Adrenal gland (tissue), 5 donors: Measurements from ENCODE around the gene DYSF.

Source experiments
- POLR2A ChIP-seq, 2 donors: fragments of 450-650 bp; IDR thresholded peaks; one replicate each; pipeline ENCODE4 v1.6.1; 2017; ENCODE audit warnings: antibody characterized with exemption in 2 of 2, mild to moderate bottlenecking in 2 of 2, moderate library complexity in 1 of 2
- TF ChIP-seq, protein P1 (sequence below), 6 experiments: fragments of 450-650 bp in 4 of 6; fragments of 200-600 bp in 2 of 6; sonication (generic) in 1 of 6; IDR thresholded peaks; 1 replicate in 5 of 6; 2 replicates in 1 of 6; pipeline versions ENCODE4 v1.5.1 to v1.8.0; 2016 to 2021; ENCODE audit warnings: antibody characterized with exemption in 6 of 6, mild to moderate bottlenecking in 2 of 6, moderate library complexity in 1 of 6
- donor health status: DM: no; HTN: no; CAD: no.

DNA sequence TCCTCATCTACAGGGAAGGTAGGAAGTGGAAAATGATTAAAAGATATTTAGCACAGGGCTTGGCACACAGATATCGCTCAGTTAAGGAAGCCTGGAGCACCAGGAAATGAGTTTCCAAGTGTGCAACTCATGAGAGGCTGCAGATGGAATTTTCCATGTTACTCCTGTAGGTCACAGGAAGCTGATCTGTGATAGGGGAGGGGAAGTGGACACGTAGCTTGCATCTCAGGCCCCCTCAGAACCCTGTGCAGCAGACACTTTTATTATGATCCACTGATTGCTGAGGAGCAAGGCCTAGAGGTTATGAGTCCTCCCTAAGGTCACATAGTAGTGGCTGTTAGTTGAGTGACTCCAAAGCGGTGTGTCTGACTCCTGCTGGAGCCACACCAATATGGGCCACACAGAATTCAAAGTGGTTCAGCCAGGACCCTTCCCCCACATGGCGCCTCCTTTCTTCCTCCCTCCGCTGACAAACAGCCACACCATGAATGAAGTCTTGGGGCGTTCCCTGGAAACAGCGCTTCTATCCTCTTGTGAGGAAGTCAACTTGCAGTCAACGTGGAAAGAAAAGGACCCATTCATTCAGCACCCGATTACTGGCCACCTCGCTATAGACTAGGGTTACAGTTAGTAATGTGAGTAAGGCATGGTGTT lies 21.5 kb downstream of the DYSF start:
- TF ChIP-seq POLR2A (IDR thresholded peaks at IDR 0.05), result no peak
- TF ChIP-seq, protein P1, sequence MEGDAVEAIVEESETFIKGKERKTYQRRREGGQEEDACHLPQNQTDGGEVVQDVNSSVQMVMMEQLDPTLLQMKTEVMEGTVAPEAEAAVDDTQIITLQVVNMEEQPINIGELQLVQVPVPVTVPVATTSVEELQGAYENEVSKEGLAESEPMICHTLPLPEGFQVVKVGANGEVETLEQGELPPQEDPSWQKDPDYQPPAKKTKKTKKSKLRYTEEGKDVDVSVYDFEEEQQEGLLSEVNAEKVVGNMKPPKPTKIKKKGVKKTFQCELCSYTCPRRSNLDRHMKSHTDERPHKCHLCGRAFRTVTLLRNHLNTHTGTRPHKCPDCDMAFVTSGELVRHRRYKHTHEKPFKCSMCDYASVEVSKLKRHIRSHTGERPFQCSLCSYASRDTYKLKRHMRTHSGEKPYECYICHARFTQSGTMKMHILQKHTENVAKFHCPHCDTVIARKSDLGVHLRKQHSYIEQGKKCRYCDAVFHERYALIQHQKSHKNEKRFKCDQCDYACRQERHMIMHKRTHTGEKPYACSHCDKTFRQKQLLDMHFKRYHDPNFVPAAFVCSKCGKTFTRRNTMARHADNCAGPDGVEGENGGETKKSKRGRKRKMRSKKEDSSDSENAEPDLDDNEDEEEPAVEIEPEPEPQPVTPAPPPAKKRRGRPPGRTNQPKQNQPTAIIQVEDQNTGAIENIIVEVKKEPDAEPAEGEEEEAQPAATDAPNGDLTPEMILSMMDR (IDR thresholded peaks at IDR 0.05), result no peak
